ENCODE results near the gene DENND4A. TPM values are rescaled to one million over a fixed set of nuclear protein-coding genes. Genes with fewer than 3 reads are reported as not detected.
"Not testable (repeated sequence)": the region's sequence is repeated elsewhere in the genome, so short reads cannot be mapped to it uniquely, and the experiment has no call there.

Gene DENND4A
- polyA plus RNA-seq, 2 of the 4 experiments (the other 2 are of a cell fraction), result 5.6 to 16.8 TPM

GRCh38 chr15:65816441-65816840 is 24.3 kb upstream of the DENND4A start:
- DNase-seq (ENCODE audit: low read depth in 1 of 2, low spot score in 1 of 2) (no peak), FAIRE-seq (no peak), ATAC-seq (no peak)
- no peak overlapping the region for H3K27ac ChIP-seq
- POLR2A ChIA-PET, result interaction anchor here (1.2 kb wide), 1 partner anchor 12 kb away, joined by 3 read pairs; no protein-coding TSS in a partner anchor
- no peak overlapping the region for H3K4me2 ChIP-seq
- no peaks in the 10 kb centered on the region for H3K4me1 ChIP-seq
- H3K4me3 ChIP-seq, result no peak overlapping the region
- TF ChIP-seq USF2 (IDR thresholded peaks at IDR 0.05) (no peak), HMGXB4 (CRISPR knock-in tag; IDR thresholded peaks at IDR 0.05; ENCODE audit: borderline replicate concordance) (no peak), NFE2L2 (conservative IDR thresholded peaks at IDR 0.05; ENCODE audit: low read length) (no peak), TFCP2L1 (CRISPR knock-in tag; IDR thresholded peaks at IDR 0.05) (no peak)
- 75% methylated on average over 3 of the region's 3 CpGs for WGBS (ENCODE audit: missing lambda C conversion rate)
- peaks cover 12% of the 10 kb centered on the region for H3K9me3 ChIP-seq
- CTCF ChIA-PET, result interaction anchor here (2.1 to 4.8 kb wide), 2 partner anchors 7 to 10 kb away, joined by 4 to 20 read pairs; no protein-coding TSS in a partner anchor

- not testable (repeated sequence) for H3K27ac ChIP-seq; H3K4me3 ChIP-seq; DNase-seq (ENCODE audit: low read depth in 1 of 2, low spot score in 1 of 2); FAIRE-seq; H3K4me2 ChIP-seq; H3K4me1 ChIP-seq; ATAC-seq
- ChIA-PET POLR2A (interaction anchor here (1.2 kb wide), 1 partner anchor 12 kb away, joined by 3 read pairs; no protein-coding TSS in a partner anchor), CTCF (interaction anchor here (1.5 to 4.8 kb wide), 3 partner anchors 7 to 13 kb away, joined by 4 to 20 read pairs (median 5); no protein-coding TSS in a partner anchor)
- peaks cover 13% of the 10 kb centered on the region for H3K9me3 ChIP-seq
- WGBS (ENCODE audit: missing lambda C conversion rate), result 52% methylated on average over 4 of the region's 4 CpGs
Observed at GRCh38 chr15:65816008-65816407, 23.9 kb upstream of the DENND4A start.

- POLR2A ChIA-PET; ATAC-seq; FAIRE-seq; H3K4me2 ChIP-seq; H3K4me3 ChIP-seq; H3K27ac ChIP-seq; H3K4me1 ChIP-seq; DNase-seq (ENCODE audit: low read depth in 1 of 2, low spot score in 1 of 2): not testable (repeated sequence)
- CTCF ChIA-PET, result interaction anchor here (0.9 to 4.8 kb wide), 5 partner anchors 9 to 176 kb away, joined by 4 to 20 read pairs (median 5); no protein-coding TSS in a partner anchor
- WGBS (ENCODE audit: missing lambda C conversion rate), result 45% methylated on average over 4 of the region's 4 CpGs
- H3K9me3 ChIP-seq, result peaks cover 13% of the 10 kb centered on the region
Observed at GRCh38 chr15:65814271-65814670, 22.2 kb upstream of the DENND4A start.

GRCh38 chr15:65812916-65813315 is 20.8 kb upstream of the DENND4A start:
- Histone ChIP-seq H3K4me2 (no peak overlapping the region), H3K27ac (no peak overlapping the region), H3K4me1 (no peaks in the 10 kb centered on the region), H3K4me3 (no peak overlapping the region), H3K9me3 (peaks cover 13% of the 10 kb centered on the region)
- CTCF ChIA-PET, result interaction anchor here (0.6 to 4.8 kb wide), 5 partner anchors 11 to 210 kb away, joined by 3 to 20 read pairs (median 4); no protein-coding TSS in a partner anchor
- POLR2A ChIA-PET, result interaction anchor here (1.4 kb wide), 1 partner anchor 21 kb away, joined by 4 read pairs; the partner anchor contains the start of gene DENND4A
- TF ChIP-seq MAX (IDR thresholded peaks at IDR 0.05), result no peak
- FAIRE-seq, result no peak
- no peak for DNase-seq (ENCODE audit: low read depth in 1 of 2, low spot score in 1 of 2)
- no peak for ATAC-seq
- 85% methylated on average over 1 of the region's 1 CpG for WGBS (ENCODE audit: missing lambda C conversion rate)

- DNase-seq (ENCODE audit: low read depth in 1 of 2, low spot score in 1 of 2), result no peak
- no peak for ATAC-seq
- Histone ChIP-seq H3K27ac (no peak overlapping the region), H3K4me1 (no peaks in the 10 kb centered on the region), H3K4me3 (no peak overlapping the region), H3K4me2 (no peak overlapping the region), H3K9me3 (peaks cover 13% of the 10 kb centered on the region)
- ChIA-PET POLR2A (interaction anchor here (1.4 kb wide), 1 partner anchor 21 kb away, joined by 4 read pairs; the partner anchor contains the start of gene DENND4A), CTCF (interaction anchor here (0.6 to 4.8 kb wide), 6 partner anchors 11 to 211 kb away, joined by 3 to 20 read pairs (median 4); no protein-coding TSS in a partner anchor)
- no peak for FAIRE-seq
- TF ChIP-seq JUN (IDR thresholded peaks at IDR 0.05) (no peak), FOSB (CRISPR knock-in tag; IDR thresholded peaks at IDR 0.05) (no peak)
- 50% methylated on average over 3 of the region's 3 CpGs for WGBS (ENCODE audit: missing lambda C conversion rate)
Observed at GRCh38 chr15:65812467-65812866, 20.4 kb upstream of the DENND4A start.

- ChIA-PET POLR2A (no interaction called here), CTCF (interaction anchor here (0.9 to 4.8 kb wide), 4 partner anchors 12 to 173 kb away, joined by 3 to 20 read pairs (median 8); no protein-coding TSS in a partner anchor)
- H3K4me3 ChIP-seq, result no peak overlapping the region
- no peak overlapping the region for H3K4me2 ChIP-seq
- no peak for DNase-seq (ENCODE audit: low read depth in 1 of 2, low spot score in 1 of 2)
- FAIRE-seq, result no peak
- H3K27ac ChIP-seq, result no peak overlapping the region
- WGBS (ENCODE audit: missing lambda C conversion rate), result 82% methylated on average over 3 of the region's 3 CpGs
- ATAC-seq, result no peak
- peaks cover 13% of the 10 kb centered on the region for H3K9me3 ChIP-seq
- TF ChIP-seq MYC (IDR thresholded peaks at IDR 0.05; ENCODE audit: borderline replicate concordance, low read length) (no peak), FOSB (CRISPR knock-in tag; IDR thresholded peaks at IDR 0.05) (no peak), JUNB (IDR thresholded peaks at IDR 0.05) (no peak), HDAC2 (IDR thresholded peaks at IDR 0.05) (no peak), TFCP2L1 (CRISPR knock-in tag; IDR thresholded peaks at IDR 0.05) (no peak), FOSL2 (IDR thresholded peaks at IDR 0.05) (no peak), FOSL2 (CRISPR knock-in tag; IDR thresholded peaks at IDR 0.05) (no peak), HES2 (IDR thresholded peaks at IDR 0.05) (no peak), E2F6 (IDR thresholded peaks at IDR 0.05; ENCODE audit: borderline replicate concordance, low read depth) (no peak), CHD2 (IDR thresholded peaks at IDR 0.05; ENCODE audit: low read length, partially characterized antibody) (no peak)
- no peaks in the 10 kb centered on the region for H3K4me1 ChIP-seq
Observed at GRCh38 chr15:65811835-65812234, 19.7 kb upstream of the DENND4A start.
